ENCODE measurements around the gene GLIS1.

GLIS1 gene

GRCh38 chr1:53513846-53514245 is 225.1 kb downstream of the GLIS1 start:
- no peaks in the 10 kb centered on the region for H3K9me3 ChIP-seq (ENCODE audit: insufficient read depth, low read length)

GRCh38 chr1:53512807-53513755 is 225.9 kb downstream of the GLIS1 start:
- no peaks in the 10 kb centered on the region for H3K9me2 ChIP-seq (replicated peaks; ENCODE audit: insufficient read depth, low read length)
- H2AFZ ChIP-seq (ENCODE audit: low read depth, low read length, severe bottlenecking), result no peak overlapping the region
- no peaks in the 10 kb centered on the region for H3K9me3 ChIP-seq (ENCODE audit: insufficient read depth, low read length)
- no peaks in the 10 kb centered on the region for H3K36me3 ChIP-seq (ENCODE audit: low read length)
- H3K4me3 ChIP-seq (ENCODE audit: insufficient read depth, low read length, poor library complexity, severe bottlenecking), result no peak overlapping the region
- no peaks in the 10 kb centered on the region for H3K27me3 ChIP-seq (ENCODE audit: low read length)
- no peaks in the 10 kb centered on the region for H4K20me1 ChIP-seq (ENCODE audit: low read depth, low read length)
- H3K4me2 ChIP-seq (ENCODE audit: low read depth, low read length, poor library complexity, severe bottlenecking), result no peak overlapping the region
- no peaks in the 10 kb centered on the region for H3F3A ChIP-seq (ENCODE audit: insufficient read depth)
- TF ChIP-seq CTCF (IDR thresholded peaks at IDR 0.05; ENCODE audit: insufficient read depth, low read length, poor library complexity, severe bottlenecking) (no peak), EZH2phosphoT487 (conservative IDR thresholded peaks at IDR 0.05; ENCODE audit: low read length) (no peak)
- no peak overlapping the region for H3K9ac ChIP-seq (ENCODE audit: low read length)
- no peak overlapping the region for H3K27ac ChIP-seq (ENCODE audit: low read depth, low read length)
- H3K79me2 ChIP-seq (ENCODE audit: insufficient read depth, low read length), result no peaks in the 10 kb centered on the region

More at GRCh38 chr1:53513846-53514245, 225.1 kb downstream of the GLIS1 start:
- no peaks in the 10 kb centered on the region for H3F3A ChIP-seq (ENCODE audit: insufficient read depth)
- no peak overlapping the region for H3K9ac ChIP-seq (ENCODE audit: low read length)
- H3K36me3 ChIP-seq (ENCODE audit: low read length), result no peaks in the 10 kb centered on the region
- no peaks in the 10 kb centered on the region for H3K27me3 ChIP-seq (ENCODE audit: low read length)
- H3K79me2 ChIP-seq (ENCODE audit: insufficient read depth, low read length), result no peaks in the 10 kb centered on the region
- H3K27ac ChIP-seq (ENCODE audit: low read depth, low read length), result no peak overlapping the region
- H2AFZ ChIP-seq (ENCODE audit: low read depth, low read length, severe bottlenecking), result no peak overlapping the region
- TF ChIP-seq CTCF (IDR thresholded peaks at IDR 0.05; ENCODE audit: insufficient read depth, low read length, poor library complexity, severe bottlenecking) (no peak), EZH2phosphoT487 (conservative IDR thresholded peaks at IDR 0.05; ENCODE audit: low read length) (no peak)
- H4K20me1 ChIP-seq (ENCODE audit: low read depth, low read length), result no peaks in the 10 kb centered on the region
- H3K4me3 ChIP-seq (ENCODE audit: insufficient read depth, low read length, poor library complexity, severe bottlenecking), result no peak overlapping the region
- H3K9me2 ChIP-seq (replicated peaks; ENCODE audit: insufficient read depth, low read length), result no peaks in the 10 kb centered on the region
- H3K4me2 ChIP-seq (ENCODE audit: low read depth, low read length, poor library complexity, severe bottlenecking), result no peak overlapping the region

GRCh38 chr1:53511933-53512806 is 226.8 kb downstream of the GLIS1 start:
- no peak overlapping the region for H3K4me2 ChIP-seq (ENCODE audit: low read depth, low read length, poor library complexity, severe bottlenecking)
- no peaks in the 10 kb centered on the region for H3K9me3 ChIP-seq (ENCODE audit: insufficient read depth, low read length)
- H3K27ac ChIP-seq (ENCODE audit: low read depth, low read length), result no peak overlapping the region

More at GRCh38 chr1:53511933-53512806, 226.8 kb downstream of the GLIS1 start:
- H3K9ac ChIP-seq (ENCODE audit: low read length), result no peak overlapping the region
- H2AFZ ChIP-seq (ENCODE audit: low read depth, low read length, severe bottlenecking), result no peak overlapping the region
- no peaks in the 10 kb centered on the region for H3K79me2 ChIP-seq (ENCODE audit: insufficient read depth, low read length)
- H3K36me3 ChIP-seq (ENCODE audit: low read length), result no peaks in the 10 kb centered on the region
- no peaks in the 10 kb centered on the region for H4K20me1 ChIP-seq (ENCODE audit: low read depth, low read length)
- no peaks in the 10 kb centered on the region for H3F3A ChIP-seq (ENCODE audit: insufficient read depth)
- H3K9me2 ChIP-seq (replicated peaks; ENCODE audit: insufficient read depth, low read length), result no peaks in the 10 kb centered on the region
- no peak overlapping the region for H3K4me3 ChIP-seq (ENCODE audit: insufficient read depth, low read length, poor library complexity, severe bottlenecking)
- H3K27me3 ChIP-seq (ENCODE audit: low read length), result no peaks in the 10 kb centered on the region
- TF ChIP-seq CTCF (IDR thresholded peaks at IDR 0.05; ENCODE audit: insufficient read depth, low read length, poor library complexity, severe bottlenecking), result no peak
- TF ChIP-seq EZH2phosphoT487 (conservative IDR thresholded peaks at IDR 0.05; ENCODE audit: low read length), result no peak
